GM20431 (cell line): ENCODE results near the gene OR2T3.
"Not testable (repeated sequence)": the region's sequence is repeated elsewhere in the genome, so short reads cannot be mapped to it uniquely, and the experiment has no call there.

Source experiments
- in situ Hi-C: fragments of 300-500 bp; cut with MseI, MboI; formaldehyde crosslinking; loops from one replicate; pipeline ENCODE4 v1.15.0; 2020; ENCODE audit warnings: low sequenced_read_pairs; ENCODE audit not compliant: unreplicated experiment

OR2T3 gene

DNA sequence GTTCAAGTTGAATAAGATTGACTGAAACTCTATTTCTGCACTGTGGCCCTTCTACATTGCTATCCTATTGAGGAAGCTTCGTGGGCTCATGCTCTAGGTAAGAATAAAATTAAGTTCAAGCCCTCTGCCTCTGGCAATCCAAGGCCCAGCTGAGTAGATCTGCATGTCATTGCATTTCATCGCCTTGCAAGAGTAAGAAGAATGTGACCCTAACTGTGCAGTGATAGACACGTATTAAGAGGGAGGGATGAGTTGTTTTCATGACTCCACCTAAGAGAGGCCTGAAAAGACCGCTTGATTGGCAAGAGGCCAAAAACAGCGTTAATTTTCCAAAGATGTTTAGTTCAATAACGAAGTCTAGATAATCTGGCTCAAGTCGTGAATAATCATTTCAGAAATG, 14.0 kb upstream of the OR2T3 start:
- in situ Hi-C loops: not testable (repeated sequence)

DNA sequence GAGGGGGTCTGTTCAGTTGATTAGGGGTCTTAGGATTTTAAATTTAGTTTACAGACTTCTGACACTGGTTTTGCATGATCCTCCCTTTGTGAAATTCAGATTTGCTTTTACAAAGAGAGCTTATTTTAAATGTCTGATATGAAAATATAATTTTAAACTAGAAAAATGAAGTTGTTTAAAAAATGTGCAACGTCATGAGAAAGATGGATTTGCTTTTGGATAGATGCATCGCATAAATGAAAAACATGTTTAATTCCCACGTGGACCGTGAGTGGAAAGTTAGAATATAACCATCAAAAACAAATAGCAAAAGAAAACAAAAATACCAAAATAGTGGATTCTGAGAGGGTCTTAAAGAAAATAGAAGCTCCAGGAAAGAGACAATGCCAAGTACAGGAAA, 2.0 kb upstream of the OR2T3 start:
- in situ Hi-C loops: no loop called here

DNA sequence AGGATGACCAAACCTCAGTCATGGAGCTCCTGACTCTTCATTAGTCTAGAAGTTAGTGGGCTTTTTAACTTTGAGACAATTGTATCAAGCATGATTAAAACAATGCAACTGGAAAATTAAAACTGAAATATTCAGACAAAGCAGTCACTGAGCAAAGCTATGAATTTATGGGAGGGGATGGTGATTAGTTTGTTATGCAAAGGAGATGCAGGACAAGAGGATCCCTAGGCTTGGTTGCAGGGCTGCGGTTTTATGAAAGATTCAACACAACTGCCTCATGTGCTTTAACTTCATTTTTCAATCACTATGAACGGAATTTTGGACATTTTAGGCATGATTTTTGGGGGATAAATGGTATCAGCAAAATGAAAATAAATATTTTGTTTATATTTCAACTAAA, 1.0 kb upstream of the OR2T3 start:
- in situ Hi-C loops: not testable (repeated sequence)

DNA sequence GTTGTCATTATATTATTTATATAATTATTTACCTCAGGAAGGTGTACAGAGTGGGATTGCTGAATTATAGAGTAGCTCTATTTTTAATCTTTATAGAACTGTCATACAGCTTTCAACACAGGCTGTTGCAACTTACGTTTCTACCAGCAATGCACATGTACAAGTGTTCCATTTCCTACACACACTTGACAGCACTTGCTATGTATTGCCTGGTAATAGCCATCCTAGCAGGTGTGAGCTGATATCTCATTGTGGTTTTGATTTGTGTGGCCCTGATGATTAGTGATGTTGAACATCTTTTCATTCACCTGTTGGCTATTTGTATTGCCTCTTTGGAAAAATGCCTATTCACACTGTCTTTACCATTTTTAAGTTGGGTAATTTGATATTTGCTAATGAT, 2.5 kb downstream of the OR2T3 start:
- in situ Hi-C loops: not testable (repeated sequence)

DNA sequence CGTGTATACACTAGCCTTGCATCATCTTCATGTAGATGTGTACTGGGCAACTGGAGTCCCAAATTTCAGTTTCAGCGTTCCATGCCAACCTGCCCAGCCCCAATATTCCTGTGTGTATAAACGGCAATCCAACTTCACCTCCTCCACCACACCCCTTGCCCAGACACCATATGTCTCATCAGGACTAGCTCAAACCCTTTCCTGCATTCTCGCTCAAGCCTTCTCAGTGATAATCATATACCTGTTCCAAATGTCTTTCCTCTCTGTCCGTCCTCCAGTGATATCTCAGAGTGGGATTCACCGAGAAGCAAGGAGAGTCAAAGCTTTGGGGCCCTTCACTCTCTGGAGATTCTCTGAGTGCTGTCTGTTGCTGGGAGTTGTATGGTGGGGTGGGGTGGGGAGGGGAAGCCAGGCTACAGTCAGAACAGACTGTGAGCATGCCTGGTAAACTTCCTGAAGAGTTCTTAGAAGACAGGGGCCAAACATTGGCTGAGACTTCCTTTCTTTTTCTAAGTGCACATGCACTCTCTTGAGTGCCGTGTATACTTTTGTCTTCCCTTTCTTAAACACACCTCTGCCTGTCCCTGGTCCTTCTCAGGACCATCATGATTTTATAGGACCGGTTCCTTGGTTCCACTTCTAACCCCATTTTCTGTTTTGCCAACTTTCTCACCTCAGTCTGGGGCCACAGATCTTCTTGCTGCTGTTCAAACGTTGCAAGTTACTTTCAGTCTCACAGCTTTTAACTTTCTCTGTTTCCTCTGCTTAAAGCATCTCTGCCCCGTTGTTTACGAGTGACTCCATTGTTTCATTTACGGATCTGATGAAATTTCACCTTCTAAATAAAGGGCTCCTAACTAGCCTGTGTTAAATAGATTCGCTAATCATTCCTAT, 8.8 kb downstream of the OR2T3 start:
- in situ Hi-C loops: not testable (repeated sequence)

DNA sequence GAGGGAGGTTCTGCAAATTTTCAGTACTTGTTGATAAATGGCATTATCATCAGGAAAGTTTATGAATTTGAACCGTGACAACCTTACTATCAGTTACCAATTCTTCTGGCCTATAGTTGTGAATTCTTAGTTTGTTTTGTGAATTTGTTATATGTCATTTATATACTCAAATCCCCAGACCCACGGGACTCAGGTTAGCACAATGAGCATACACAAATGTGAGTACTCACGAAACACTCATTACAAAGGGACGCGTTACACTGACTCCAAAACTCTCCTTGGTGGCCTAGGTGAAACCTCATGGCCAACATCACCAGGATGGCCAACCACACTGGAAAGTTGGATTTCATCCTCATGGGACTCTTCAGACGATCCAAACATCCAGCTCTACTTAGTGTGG, 15.1 kb downstream of the OR2T3 start, which contains the start of gene OR2T5:
Gene OR2T5 (plus strand): TSS at position 301 of the 400 bp plus-strand sequence. CDS start 0 bp downstream, at position 301.
- in situ Hi-C loops: not testable (repeated sequence)

DNA sequence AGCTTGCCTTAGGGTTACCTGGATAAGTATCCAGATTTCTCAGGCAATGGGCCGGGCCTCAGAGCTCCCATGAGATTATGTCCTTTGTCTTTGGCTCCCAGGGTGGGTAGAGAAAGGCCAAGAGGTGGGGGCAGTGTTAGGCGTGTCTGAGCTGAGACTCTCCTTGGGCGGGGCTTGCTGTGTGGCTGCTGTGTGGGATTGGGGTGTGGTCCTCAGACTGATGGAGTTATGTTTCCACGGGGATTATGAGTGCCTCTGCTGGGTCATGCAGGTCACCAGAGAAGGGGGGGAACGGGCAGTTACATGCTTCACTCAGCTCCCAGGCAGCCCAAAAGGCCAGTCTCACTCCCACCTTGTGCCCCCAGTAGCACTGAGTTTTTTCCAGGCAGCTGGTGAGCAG, 23.5 kb downstream of the OR2T3 start:
- in situ Hi-C loops: not testable (repeated sequence)

DNA sequence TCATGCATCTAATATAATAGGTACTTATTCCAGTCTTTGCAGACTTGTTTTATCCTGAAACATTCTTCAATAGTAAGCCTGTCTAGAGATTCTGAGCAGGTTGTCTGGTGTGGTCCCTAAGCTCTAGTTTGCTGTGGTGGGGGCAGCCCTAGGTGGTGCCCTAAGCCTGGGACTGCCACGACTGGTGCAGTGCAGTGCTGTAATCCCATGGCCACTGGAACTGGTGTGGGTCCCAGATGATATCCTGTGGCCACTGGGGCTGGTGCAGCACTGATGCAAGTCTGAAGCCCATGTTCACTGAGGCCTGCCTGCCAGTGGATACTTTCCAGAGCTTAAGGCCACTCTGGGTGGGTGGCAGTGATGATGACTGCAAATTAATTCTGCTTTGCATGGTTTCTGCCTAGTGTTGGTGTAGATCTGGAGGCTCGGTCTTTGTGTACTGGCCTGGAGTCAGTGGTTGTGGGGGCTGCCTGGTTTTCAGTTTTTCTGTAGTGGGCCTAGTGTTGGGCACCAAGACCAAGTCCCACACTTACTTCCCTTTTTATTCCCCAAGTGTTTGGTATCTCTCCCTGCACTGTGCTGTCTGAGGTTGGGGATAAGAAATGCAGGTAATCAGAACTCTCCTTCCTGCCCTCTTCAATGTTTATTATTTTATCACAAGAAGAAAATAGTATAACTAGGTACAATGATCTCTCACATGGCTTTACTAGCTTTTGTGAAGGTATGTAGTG, 27.3 kb downstream of the OR2T3 start:
- in situ Hi-C loops: not testable (repeated sequence)

DNA sequence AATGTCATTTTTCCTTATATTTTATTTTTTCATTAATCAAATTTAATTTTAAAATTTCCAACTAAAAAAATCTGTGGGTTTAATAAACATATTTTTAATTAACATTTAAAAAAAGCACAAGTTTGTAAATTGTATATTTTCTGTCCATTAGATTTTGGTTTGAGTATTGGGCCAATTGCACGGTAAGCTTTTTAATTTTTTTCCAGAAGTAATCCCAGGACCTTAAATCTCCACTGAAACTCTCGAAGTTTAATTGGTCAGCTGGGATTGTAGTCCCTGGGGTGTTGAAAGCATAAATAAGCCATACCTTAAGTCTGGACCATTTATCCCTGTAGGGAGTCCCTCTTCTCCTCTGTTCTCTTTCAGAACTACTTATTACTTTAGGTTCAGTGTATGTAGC, 34.6 kb downstream of the OR2T3 start, which contains the start of gene OR2G6:
Gene OR2G6 (plus strand): TSS at position 301 of the 400 bp plus-strand sequence. CDS start 13,574 bp downstream, outside the sequence.
- in situ Hi-C loops: not testable (repeated sequence)

DNA sequence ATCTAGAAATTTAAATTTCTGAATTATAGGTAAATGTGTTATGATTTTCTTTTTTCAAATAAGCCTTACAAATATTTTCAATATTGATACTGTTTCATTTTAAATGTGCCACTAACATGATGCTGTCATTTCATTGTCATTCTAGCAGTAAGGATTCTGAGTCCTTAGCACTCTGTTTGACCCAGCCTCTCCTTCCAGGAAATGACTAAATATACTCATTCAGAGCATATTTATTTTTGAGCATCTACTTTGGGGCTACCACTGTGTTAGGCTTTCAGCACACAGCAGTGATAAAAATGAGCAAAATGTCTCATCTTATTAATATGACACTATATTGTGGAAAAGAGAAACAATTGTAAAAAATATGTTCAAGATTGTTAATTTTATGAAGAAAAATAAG, 37.1 kb downstream of the OR2T3 start:
- in situ Hi-C loops: not testable (repeated sequence)

DNA sequence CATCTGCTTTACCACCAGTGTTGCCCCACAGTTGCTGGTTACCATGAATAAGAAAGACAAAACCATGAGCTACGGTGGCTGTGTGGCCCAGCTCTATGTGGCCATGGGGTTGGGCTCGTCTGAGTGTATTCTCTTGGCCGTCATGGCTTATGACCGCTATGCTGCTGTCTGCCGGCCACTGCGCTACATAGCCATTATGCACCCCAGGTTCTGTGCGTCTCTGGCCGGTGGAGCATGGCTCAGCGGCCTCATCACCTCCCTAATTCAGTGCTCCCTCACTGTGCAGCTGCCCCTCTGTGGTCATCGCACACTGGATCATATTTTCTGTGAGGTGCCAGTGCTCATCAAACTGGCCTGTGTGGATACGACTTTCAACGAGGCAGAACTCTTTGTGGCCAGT, 48.7 kb downstream of the OR2T3 start:
- in situ Hi-C loops: no loop called here
